ENCODE results near the gene TNFSF13. TPM values are rescaled to one million over a fixed set of nuclear protein-coding genes. Genes with fewer than 3 reads are reported as not detected.

Gene TNFSF13
- total RNA-seq, 1 donor from 2014 or later: 5.2 TPM

- H3K4me3 Mint-ChIP-seq: peak overlapping the region; percentile 98
- H3K27me3 Mint-ChIP-seq (ENCODE audit: low read depth): no peaks in the 10 kb centered on the region
- peak; percentile 79 to 81 for DNase-seq (ENCODE audit: low spot score in 2 of 2, unreplicated experiment in 2 of 2)
- H3K27ac Mint-ChIP-seq: peak overlapping the region; percentile 97
- no peak for TF ChIP-seq CTCF (IDR thresholded peaks at IDR 0.05; ENCODE audit: unreplicated experiment)
- peaks cover 24% of the 10 kb centered on the region for H3K4me1 Mint-ChIP-seq
- H3K36me3 Mint-ChIP-seq: peaks cover 51% of the 10 kb centered on the region
- no peaks in the 10 kb centered on the region for H3K9me3 Mint-ChIP-seq
These were observed 15.0 kb downstream of the TNFSF13 start for GRCh38 chr17:7573324-7574080.

DNA sequence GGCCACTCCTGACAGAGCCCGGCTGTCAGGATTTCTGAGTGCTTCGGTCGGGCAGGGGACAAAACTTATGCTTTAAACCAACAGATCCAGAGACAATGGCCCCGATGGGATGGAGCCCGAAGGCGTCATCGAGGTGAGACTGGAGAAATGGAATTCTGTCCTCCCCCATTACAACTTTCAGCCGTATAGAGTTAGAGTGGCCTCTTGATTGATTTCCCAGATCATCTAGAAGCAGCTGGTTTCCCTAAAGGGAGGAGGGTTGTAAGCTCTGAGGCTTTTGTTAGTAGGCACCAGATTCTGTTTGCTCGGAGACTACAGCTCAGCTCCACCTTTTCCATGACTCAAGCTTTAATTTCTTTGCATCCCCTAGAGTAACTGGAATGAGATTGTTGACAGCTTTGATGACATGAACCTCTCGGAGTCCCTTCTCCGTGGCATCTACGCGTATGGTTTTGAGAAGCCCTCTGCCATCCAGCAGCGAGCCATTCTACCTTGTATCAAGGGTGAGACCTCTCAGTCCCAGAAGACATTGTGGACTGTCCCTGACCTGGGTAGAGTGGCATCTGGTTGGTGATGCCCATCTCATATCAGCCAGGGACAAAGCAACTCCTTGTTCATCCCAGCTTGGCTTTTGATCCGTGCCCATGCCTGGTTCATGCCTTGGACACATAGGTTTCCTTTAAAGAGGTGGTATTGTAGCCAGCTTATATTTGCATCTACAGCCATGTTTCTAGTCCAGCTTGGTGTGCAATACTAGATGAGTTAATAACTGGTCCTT lies 15.8 kb downstream of the TNFSF13 start:
- TF ChIP-seq CTCF (IDR thresholded peaks at IDR 0.05; ENCODE audit: unreplicated experiment): no peak
- peaks cover 29% of the 10 kb centered on the region for H3K4me1 Mint-ChIP-seq
- peaks cover 47% of the 10 kb centered on the region for H3K36me3 Mint-ChIP-seq
- peak overlapping the region; percentile 82 for H3K27ac Mint-ChIP-seq
- peak overlapping the region; percentile 98 for H3K4me3 Mint-ChIP-seq
- no peak for DNase-seq (ENCODE audit: low spot score in 2 of 2, unreplicated experiment in 2 of 2)
- no peaks in the 10 kb centered on the region for H3K9me3 Mint-ChIP-seq
- H3K27me3 Mint-ChIP-seq (ENCODE audit: low read depth): no peaks in the 10 kb centered on the region

- Mint-ChIP-seq H3K36me3 (peaks cover 40% of the 10 kb centered on the region), H3K27ac (no peak overlapping the region), H3K4me3 (peak overlapping the region; percentile 98)
These were observed 16.9 kb downstream of the TNFSF13 start for GRCh38 chr17:7575481-7575883.

DNA sequence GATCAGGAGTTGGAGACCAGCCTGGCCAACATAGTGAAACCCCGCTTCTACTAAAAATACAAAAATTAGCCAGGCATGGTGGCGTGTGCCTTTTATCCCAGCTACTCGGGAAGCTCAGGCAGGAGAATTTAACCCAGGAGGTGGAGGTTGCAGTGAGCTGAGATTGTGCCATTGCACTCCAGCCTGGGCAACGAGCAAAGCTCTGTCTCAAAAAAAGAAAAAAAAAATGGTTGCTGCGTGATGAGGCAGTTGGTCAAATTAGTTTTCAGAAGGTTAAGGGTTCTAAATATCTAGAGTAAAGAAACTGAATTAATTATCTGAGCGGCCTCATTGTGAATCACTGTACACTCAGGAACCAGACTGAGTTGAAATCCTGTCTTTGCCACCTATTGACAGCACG lies 17.4 kb downstream of the TNFSF13 start:
- Mint-ChIP-seq H3K9me3 (no peaks in the 10 kb centered on the region), H3K4me1 (peaks cover 41% of the 10 kb centered on the region), H3K27ac (peak overlapping the region; percentile 71)

More at GRCh38 chr17:7575481-7575883, 16.9 kb downstream of the TNFSF13 start:
- no peak for DNase-seq (ENCODE audit: low spot score in 2 of 2, unreplicated experiment in 2 of 2)
- Mint-ChIP-seq H3K4me1 (peaks cover 37% of the 10 kb centered on the region), H3K9me3 (no peaks in the 10 kb centered on the region), H3K27me3 (ENCODE audit: low read depth) (no peaks in the 10 kb centered on the region)
- TF ChIP-seq CTCF (IDR thresholded peaks at IDR 0.05; ENCODE audit: unreplicated experiment): no peak

DNA sequence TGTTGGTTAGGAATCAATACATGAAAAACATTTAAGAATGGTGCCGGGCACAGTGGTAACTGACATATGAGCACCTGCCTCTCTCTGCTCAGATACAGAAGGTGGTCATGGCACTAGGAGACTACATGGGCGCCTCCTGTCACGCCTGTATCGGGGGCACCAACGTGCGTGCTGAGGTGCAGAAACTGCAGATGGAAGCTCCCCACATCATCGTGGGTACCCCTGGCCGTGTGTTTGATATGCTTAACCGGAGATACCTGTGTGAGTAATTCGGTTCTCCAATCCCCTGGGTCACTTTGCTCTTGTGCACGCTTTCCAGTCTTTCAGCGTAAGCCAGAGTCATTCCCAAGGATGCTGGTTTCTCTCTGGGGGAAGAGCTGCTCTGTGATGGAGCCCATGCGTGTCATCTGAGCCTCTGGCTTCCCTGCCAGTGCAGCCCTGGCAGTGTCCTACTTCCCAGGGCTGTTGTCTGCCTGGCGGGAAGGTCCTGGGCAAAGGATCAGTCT lies 17.9 kb downstream of the TNFSF13 start:
- Mint-ChIP-seq H3K27me3 (ENCODE audit: low read depth) (no peaks in the 10 kb centered on the region), H3K27ac (peak overlapping the region; percentile 71), H3K4me3 (peak overlapping the region; percentile 10), H3K9me3 (no peaks in the 10 kb centered on the region), H3K36me3 (peaks cover 44% of the 10 kb centered on the region), H3K4me1 (peaks cover 43% of the 10 kb centered on the region)
- DNase-seq (ENCODE audit: low spot score in 2 of 2, unreplicated experiment in 2 of 2): no peak
- no peak for TF ChIP-seq CTCF (IDR thresholded peaks at IDR 0.05; ENCODE audit: unreplicated experiment)

More for the DNA sequence above, 17.4 kb downstream of the TNFSF13 start:
- no peak for TF ChIP-seq CTCF (IDR thresholded peaks at IDR 0.05; ENCODE audit: unreplicated experiment)
- DNase-seq (ENCODE audit: low spot score in 2 of 2, unreplicated experiment in 2 of 2): no peak
- Mint-ChIP-seq H3K4me3 (peak overlapping the region; percentile 30), H3K27me3 (ENCODE audit: low read depth) (no peaks in the 10 kb centered on the region), H3K36me3 (peaks cover 42% of the 10 kb centered on the region)
